GM12872 (cell line): ENCODE measurements around the gene MBD4.

Experiments
- TF ChIP-seq, protein P1 (sequence below): IDR thresholded peaks from 3 replicates; pipeline ENCODE4 v1.5.1; 2011; ENCODE audit warnings: low read depth, mild to moderate bottlenecking, low read length, moderate library complexity; ENCODE audit not compliant: insufficient read depth

Gene MBD4

GRCh38 chr3:129399145-129399894 lies 40.4 kb downstream of the MBD4 start:
- TF ChIP-seq, protein P1, sequence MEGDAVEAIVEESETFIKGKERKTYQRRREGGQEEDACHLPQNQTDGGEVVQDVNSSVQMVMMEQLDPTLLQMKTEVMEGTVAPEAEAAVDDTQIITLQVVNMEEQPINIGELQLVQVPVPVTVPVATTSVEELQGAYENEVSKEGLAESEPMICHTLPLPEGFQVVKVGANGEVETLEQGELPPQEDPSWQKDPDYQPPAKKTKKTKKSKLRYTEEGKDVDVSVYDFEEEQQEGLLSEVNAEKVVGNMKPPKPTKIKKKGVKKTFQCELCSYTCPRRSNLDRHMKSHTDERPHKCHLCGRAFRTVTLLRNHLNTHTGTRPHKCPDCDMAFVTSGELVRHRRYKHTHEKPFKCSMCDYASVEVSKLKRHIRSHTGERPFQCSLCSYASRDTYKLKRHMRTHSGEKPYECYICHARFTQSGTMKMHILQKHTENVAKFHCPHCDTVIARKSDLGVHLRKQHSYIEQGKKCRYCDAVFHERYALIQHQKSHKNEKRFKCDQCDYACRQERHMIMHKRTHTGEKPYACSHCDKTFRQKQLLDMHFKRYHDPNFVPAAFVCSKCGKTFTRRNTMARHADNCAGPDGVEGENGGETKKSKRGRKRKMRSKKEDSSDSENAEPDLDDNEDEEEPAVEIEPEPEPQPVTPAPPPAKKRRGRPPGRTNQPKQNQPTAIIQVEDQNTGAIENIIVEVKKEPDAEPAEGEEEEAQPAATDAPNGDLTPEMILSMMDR: peak; percentile 87

DNA sequence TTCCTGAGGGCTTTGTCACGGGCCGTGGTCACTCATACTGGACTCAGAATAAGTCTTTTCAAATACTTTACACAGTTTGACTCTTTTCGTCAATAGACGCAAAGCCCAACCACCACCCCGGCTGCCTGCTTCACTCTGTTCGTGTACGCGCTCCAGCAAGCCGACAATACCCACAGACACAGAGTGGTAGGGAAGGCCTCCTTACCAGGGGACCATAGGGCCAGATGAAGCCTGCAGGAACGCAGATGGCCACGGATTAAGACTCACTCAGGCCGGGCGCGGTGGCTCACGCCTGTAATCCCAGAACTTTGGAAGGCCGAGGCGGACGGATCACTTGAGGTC lies 41.0 kb downstream of the MBD4 start:
- TF ChIP-seq, protein P1: no peak

- TF ChIP-seq, protein P1: no peak
Measured at GRCh38 chr3:129393271-129393670, 46.5 kb downstream of the MBD4 start.

GRCh38 chr3:129389572-129389937 lies 50.2 kb downstream of the MBD4 start:
- TF ChIP-seq, protein P1: no peak

DNA sequence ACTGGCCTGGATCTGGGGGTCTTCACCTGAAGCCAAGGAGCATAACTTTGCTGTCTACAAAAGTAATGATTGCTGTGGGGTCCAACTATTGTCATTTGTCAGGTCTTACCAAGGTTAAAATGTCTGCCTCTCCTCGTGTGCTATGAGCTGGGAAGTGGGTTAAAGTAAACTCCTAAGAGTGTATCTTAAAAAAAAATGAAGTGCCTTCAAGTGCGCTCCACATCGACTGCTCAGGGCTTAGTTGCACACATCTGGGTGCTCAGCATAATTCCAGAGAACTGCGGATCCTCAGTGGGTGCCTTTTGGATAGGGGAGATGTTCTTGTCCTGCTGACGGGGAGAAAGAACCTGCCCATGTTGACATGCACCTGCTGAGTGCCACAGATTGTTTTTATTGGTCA lies 52.3 kb downstream of the MBD4 start:
- TF ChIP-seq, protein P1: no peak

GRCh38 chr3:129386984-129387383 lies 52.8 kb downstream of the MBD4 start:
- TF ChIP-seq, protein P1: no peak

GRCh38 chr3:129384594-129385323 lies 55.0 kb downstream of the MBD4 start:
- TF ChIP-seq, protein P1: no peak
